ENCODE data around the gene CFAP251. TPM values are rescaled to one million over a fixed set of nuclear protein-coding genes. Genes with fewer than 3 reads are reported as not detected.

CFAP251 gene
- total and polyA plus RNA-seq, 7 donors: 0.68 to 3.0 (median 1.1) TPM; not detected in 1

DNA sequence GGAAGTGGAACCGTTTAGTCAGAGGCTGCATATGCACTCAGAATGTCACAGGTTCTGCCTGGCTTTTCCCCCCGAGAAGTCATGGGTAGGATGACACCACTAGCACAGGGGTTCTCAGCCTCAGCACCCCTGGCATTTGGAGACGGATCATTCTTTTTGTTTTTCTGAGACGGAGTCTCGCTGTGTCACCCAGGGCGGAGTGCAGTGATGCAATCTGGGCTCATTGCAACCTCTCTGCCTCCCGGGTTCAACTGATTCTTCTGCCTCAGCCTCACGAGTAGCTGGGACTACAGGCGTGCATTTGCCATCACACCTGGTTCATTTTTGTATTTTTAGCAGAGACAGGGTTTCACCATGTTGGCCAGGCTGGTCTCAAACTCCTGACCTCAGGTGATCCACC is 131.4 kb downstream of the CFAP251 start:
- H3K4me1 ChIP-seq: peaks cover 0 to 38% (median 23%) of the 10 kb centered on the region in 4 donors
- intact Hi-C loops (cut with DNase I): no loop called here
- H3K27ac ChIP-seq: peak overlapping the region in 2 of 4 donors; percentile 80 to 87
- H3K27me3 ChIP-seq: no peaks in the 10 kb centered on the region
- no peak overlapping the region for H3K4me3 ChIP-seq
- TF ChIP-seq EP300 (IDR thresholded peaks at IDR 0.05) (no peak), POLR2AphosphoS5 (IDR thresholded peaks at IDR 0.05) (no peak), POLR2A (IDR thresholded peaks at IDR 0.05) (no peak)
- TF ChIP-seq, protein P1, sequence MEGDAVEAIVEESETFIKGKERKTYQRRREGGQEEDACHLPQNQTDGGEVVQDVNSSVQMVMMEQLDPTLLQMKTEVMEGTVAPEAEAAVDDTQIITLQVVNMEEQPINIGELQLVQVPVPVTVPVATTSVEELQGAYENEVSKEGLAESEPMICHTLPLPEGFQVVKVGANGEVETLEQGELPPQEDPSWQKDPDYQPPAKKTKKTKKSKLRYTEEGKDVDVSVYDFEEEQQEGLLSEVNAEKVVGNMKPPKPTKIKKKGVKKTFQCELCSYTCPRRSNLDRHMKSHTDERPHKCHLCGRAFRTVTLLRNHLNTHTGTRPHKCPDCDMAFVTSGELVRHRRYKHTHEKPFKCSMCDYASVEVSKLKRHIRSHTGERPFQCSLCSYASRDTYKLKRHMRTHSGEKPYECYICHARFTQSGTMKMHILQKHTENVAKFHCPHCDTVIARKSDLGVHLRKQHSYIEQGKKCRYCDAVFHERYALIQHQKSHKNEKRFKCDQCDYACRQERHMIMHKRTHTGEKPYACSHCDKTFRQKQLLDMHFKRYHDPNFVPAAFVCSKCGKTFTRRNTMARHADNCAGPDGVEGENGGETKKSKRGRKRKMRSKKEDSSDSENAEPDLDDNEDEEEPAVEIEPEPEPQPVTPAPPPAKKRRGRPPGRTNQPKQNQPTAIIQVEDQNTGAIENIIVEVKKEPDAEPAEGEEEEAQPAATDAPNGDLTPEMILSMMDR (IDR thresholded peaks at IDR 0.05): no peak
- 91 to 93% methylated on average over 9 of the region's 9 CpGs for WGBS, 2 donors
- no peak for DNase-seq
- H3K36me3 ChIP-seq: peaks cover 0 to 22% (median 2%) of the 10 kb centered on the region in 4 donors
- no peaks in the 10 kb centered on the region for H3K9me3 ChIP-seq

DNA sequence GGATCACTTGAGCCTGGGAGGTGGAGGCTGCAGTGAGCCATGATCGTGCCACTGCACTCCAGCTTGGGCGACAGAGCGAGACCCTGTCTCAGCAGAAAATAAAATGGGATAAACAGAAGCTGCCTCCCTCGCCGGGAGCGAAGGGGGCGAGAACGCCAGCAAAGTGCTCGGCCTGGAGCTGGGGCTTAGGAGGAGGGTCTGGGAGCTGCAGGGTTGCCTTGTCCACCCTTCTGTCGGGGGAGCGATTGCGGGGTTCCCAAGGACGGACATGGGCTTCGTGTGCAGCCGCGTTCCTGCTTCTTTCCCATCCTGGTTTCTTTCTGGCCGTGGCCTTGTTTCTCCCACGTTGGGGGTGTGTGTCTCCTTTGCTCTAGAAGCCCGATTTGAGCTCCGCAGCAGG is 132.3 kb downstream of the CFAP251 start:
- intact Hi-C loops (cut with DNase I): no loop called here
- H3K27me3 ChIP-seq: no peaks in the 10 kb centered on the region
- peaks cover 0 to 17% (median 2%) of the 10 kb centered on the region in 4 donors for H3K36me3 ChIP-seq
- no peak overlapping the region for H3K4me3 ChIP-seq
- DNase-seq: no peak
- H3K9me3 ChIP-seq: no peaks in the 10 kb centered on the region
- peaks cover 0 to 40% (median 32%) of the 10 kb centered on the region in 4 donors for H3K4me1 ChIP-seq
- peak overlapping the region; percentile 74 to 87 (median 80) for H3K27ac ChIP-seq
- WGBS, 2 donors: 92% methylated on average over 20 of the region's 20 CpGs
- TF ChIP-seq EP300 (IDR thresholded peaks at IDR 0.05) (no peak), POLR2A (IDR thresholded peaks at IDR 0.05) (no peak)
- TF ChIP-seq, protein P1 (IDR thresholded peaks at IDR 0.05): no peak

- peak; percentile 81 for DNase-seq
Observed at GRCh38 chr12:122051231-122051876, 133.0 kb downstream of the CFAP251 start.

GRCh38 chr12:122052285-122052684 is 133.9 kb downstream of the CFAP251 start:
- no peak for DNase-seq
- H3K36me3 ChIP-seq: peaks cover 0 to 10% (median 0%) of the 10 kb centered on the region in 4 donors
- TF ChIP-seq POLR2A (IDR thresholded peaks at IDR 0.05) (no peak), POLR2AphosphoS5 (IDR thresholded peaks at IDR 0.05) (no peak), EP300 (IDR thresholded peaks at IDR 0.05) (no peak)
- TF ChIP-seq, protein P1 (IDR thresholded peaks at IDR 0.05): no peak
- WGBS, 2 donors: 85 to 86% methylated on average over 2 of the region's 2 CpGs
- H3K4me3 ChIP-seq: no peak overlapping the region
- H3K27me3 ChIP-seq: no peaks in the 10 kb centered on the region
- intact Hi-C loops (cut with DNase I): no loop called here
- H3K4me1 ChIP-seq: peaks cover 0 to 50% (median 38%) of the 10 kb centered on the region in 4 donors
- no peaks in the 10 kb centered on the region for H3K9me3 ChIP-seq
- H3K27ac ChIP-seq: peak overlapping the region in 3 of 4 donors; percentile 80 to 87 (median 81)

More at GRCh38 chr12:122051231-122051876, 133.0 kb downstream of the CFAP251 start:
- intact Hi-C loops (cut with DNase I): no loop called here
- H3K4me3 ChIP-seq: no peak overlapping the region
- H3K27me3 ChIP-seq: no peaks in the 10 kb centered on the region
- no peaks in the 10 kb centered on the region for H3K9me3 ChIP-seq
- TF ChIP-seq POLR2A (IDR thresholded peaks at IDR 0.05) (no peak), POLR2AphosphoS5 (IDR thresholded peaks at IDR 0.05) (peak in 3 of 4 donors; percentile 15 to 42 (median 37))
- TF ChIP-seq, protein P1 (IDR thresholded peaks at IDR 0.05): no peak
- H3K27ac ChIP-seq: peak overlapping the region; percentile 74 to 87 (median 80)
- WGBS, 2 donors: 43 to 70% methylated on average over 14 of the region's 14 CpGs
- peaks cover 0 to 41% (median 38%) of the 10 kb centered on the region in 4 donors for H3K4me1 ChIP-seq
- H3K36me3 ChIP-seq: peaks cover 0 to 13% (median 1%) of the 10 kb centered on the region in 4 donors

Small RNA genes within 50 kb of the gene (small RNA-seq; reads per million reads assigned to genes)
- gene AC069503.3 (0 reads per million in 3 donors), gene RF00017 (0 reads per million in 3 donors), gene RNU7-170P (0 reads per million in 3 donors)

Other genes starting within 250 kb of the CFAP251 start
- gene MORN3, start 248.9 kb upstream of the CFAP251 start, total RNA-seq: not detected
- 1 to 10 TPM in 1 of 3 donors, under 1 TPM in 1, not detected in 1; 0.90 to 1.2 TPM for gene MORN3, start 248.9 kb upstream of the CFAP251 start, polyA plus RNA-seq
- gene TMEM120B, start 205.8 kb upstream of the CFAP251 start, total RNA-seq: 1 to 10 TPM; 2.9 to 8.9 (median 4.2) TPM
- 1 to 10 TPM; 1.2 to 5.3 (median 1.8) TPM for gene TMEM120B, start 205.8 kb upstream of the CFAP251 start, polyA plus RNA-seq
- gene RHOF, start 124.9 kb upstream of the CFAP251 start, total RNA-seq: 10 to 100 TPM in 1 of 4 donors, 1 to 10 TPM in 3; 7.6 to 15.0 (median 8.1) TPM
- gene RHOF, start 124.9 kb upstream of the CFAP251 start, polyA plus RNA-seq: 100 to 1,000 TPM in 1 of 3 donors, 10 to 100 TPM in 2; 35.4 to 132 (median 48.9) TPM
- gene SETD1B, start 114.6 kb upstream of the CFAP251 start, total RNA-seq: 10 to 100 TPM in 2 of 4 donors, 1 to 10 TPM in 2; 7.6 to 16.9 (median 11.4) TPM
- gene SETD1B, start 114.6 kb upstream of the CFAP251 start, polyA plus RNA-seq: 10 to 100 TPM in 1 of 3 donors, 1 to 10 TPM in 2; 2.4 to 16.0 (median 3.0) TPM
- 1 to 10 TPM in 1 of 4 donors, under 1 TPM in 3; 0.27 to 2.8 (median 0.34) TPM for gene HPD, start 59.7 kb upstream of the CFAP251 start, total RNA-seq
- gene HPD, start 59.7 kb upstream of the CFAP251 start, polyA plus RNA-seq: 1 to 10 TPM in 1 of 3 donors, under 1 TPM in 1, not detected in 1; 0.86 to 2.4 TPM
- gene PSMD9, start 29.8 kb upstream of the CFAP251 start, total RNA-seq: 10 to 100 TPM; 28.5 to 91.4 (median 39.1) TPM
- gene PSMD9, start 29.8 kb upstream of the CFAP251 start, polyA plus RNA-seq: 100 to 1,000 TPM in 2 of 3 donors, 10 to 100 TPM in 1; 92.9 to 108 (median 102) TPM
- 1 to 10 TPM; 6.2 to 6.9 (median 6.5) TPM for gene BCL7A, start 103.3 kb downstream of the CFAP251 start, total RNA-seq
- 1 to 10 TPM; 1.2 to 7.4 (median 3.5) TPM for gene BCL7A, start 103.3 kb downstream of the CFAP251 start, polyA plus RNA-seq
- 10 to 100 TPM; 32.9 to 87.5 (median 57.3) TPM for gene MLXIP, start 160.2 kb downstream of the CFAP251 start, total RNA-seq
- 100 to 1,000 TPM in 1 of 3 donors, 10 to 100 TPM in 2; 15.6 to 141 (median 35.4) TPM for gene MLXIP, start 160.2 kb downstream of the CFAP251 start, polyA plus RNA-seq

All from sigmoid colon (tissue), 7 donors.